AML-193 (cell line): ENCODE results near the gene PJA2.
A peak's percentile ranks its signal among the peaks of the same experiment; 100 is the strongest.

ENCODE experiments used
- DNase-seq, 2 experiments: peaks; one replicate each; lab custom pipeline; 2025; lab: John Stamatoyannopoulos, UW

PJA2 gene

GRCh38 chr5:109408991-109409843, 557 bp downstream of the PJA2 start:
- peak; percentile 63 to 71 for DNase-seq

GRCh38 chr5:109407913-109408312, 1.9 kb downstream of the PJA2 start:
- peak; percentile 57 to 59 for DNase-seq

GRCh38 chr5:109406719-109407118, 3.1 kb downstream of the PJA2 start:
- DNase-seq, result no peak

- DNase-seq, result no peak
Observed at GRCh38 chr5:109404428-109404960, 5.3 kb downstream of the PJA2 start.

- DNase-seq, result no peak
Observed at GRCh38 chr5:109403469-109403868, 6.3 kb downstream of the PJA2 start.

GRCh38 chr5:109399092-109399759, 10.5 kb downstream of the PJA2 start:
- DNase-seq, result no peak

- DNase-seq, result no peak
Observed at GRCh38 chr5:109396965-109397364, 12.8 kb downstream of the PJA2 start.

GRCh38 chr5:109394806-109395205, 15.0 kb downstream of the PJA2 start:
- no peak for DNase-seq

- no peak for DNase-seq
Observed at GRCh38 chr5:109390188-109390587, 19.6 kb downstream of the PJA2 start.

GRCh38 chr5:109388407-109388806, 21.4 kb downstream of the PJA2 start:
- DNase-seq, result no peak

- DNase-seq, result no peak
Observed at GRCh38 chr5:109387408-109387974, 22.3 kb downstream of the PJA2 start.

GRCh38 chr5:109378095-109378494, 31.7 kb downstream of the PJA2 start:
- no peak for DNase-seq

GRCh38 chr5:109374625-109375024, 35.1 kb downstream of the PJA2 start:
- DNase-seq, result peak in 1 of 2 experiments; percentile 7

- no peak for DNase-seq
Observed at GRCh38 chr5:109373932-109374331, 35.8 kb downstream of the PJA2 start.

GRCh38 chr5:109370343-109370742, 39.4 kb downstream of the PJA2 start:
- no peak for DNase-seq

GRCh38 chr5:109365653-109366052, 44.1 kb downstream of the PJA2 start:
- DNase-seq, result no peak

GRCh38 chr5:109364977-109365376, 44.8 kb downstream of the PJA2 start:
- DNase-seq, result no peak

- DNase-seq, result no peak
Observed at GRCh38 chr5:109359642-109360041, 50.1 kb downstream of the PJA2 start.

GRCh38 chr5:109357807-109358206, 52.0 kb downstream of the PJA2 start:
- DNase-seq, result no peak

- no peak for DNase-seq
Observed at GRCh38 chr5:109354761-109355160, 55.0 kb downstream of the PJA2 start.

- DNase-seq, result no peak
Observed at GRCh38 chr5:109351988-109352864, 57.5 kb downstream of the PJA2 start.
